SK-N-SH treated with all-trans-retinoic acid at 6 μM for 48 hours (cell line): ENCODE results near the gene ZCCHC7.

ENCODE experiments used
- ATAC-seq: fragments of 200-7000 bp; cut with Tn5 transposase; 3 replicates; pipeline ENCODE4 v1.9.1; 2020; ENCODE audit warnings: mild to moderate bottlenecking, moderate library complexity
- ARNTL ChIP-seq: fragments of 450-650 bp; formaldehyde crosslinking; IDR thresholded peaks from 2 replicates; pipeline ENCODE4 v1.5.0; 2020; ENCODE audit warnings: low read depth, mild to moderate bottlenecking, moderate library complexity, borderline replicate concordance
- BACH2 ChIP-seq: fragments of 250-450 bp; sonication (Bioruptor Pico); IDR thresholded peaks from 2 replicates; pipeline ENCODE4 v1.9.0; 2021; ENCODE audit warnings: mild to moderate bottlenecking, borderline replicate concordance
- CREB5 ChIP-seq: fragments of 250-450 bp; sonication (Bioruptor Pico); IDR thresholded peaks from 2 replicates; pipeline ENCODE4 v1.5.1; 2020; ENCODE audit warnings: low read depth, mild to moderate bottlenecking, moderate library complexity
- CSDC2 ChIP-seq: fragments of 250-450 bp; sonication (Bioruptor Pico); IDR thresholded peaks from 2 replicates; pipeline ENCODE4 v1.5.0; 2020; ENCODE audit warnings: mild to moderate bottlenecking, moderate library complexity
- CSRNP3 ChIP-seq: fragments of 250-450 bp; sonication (Bioruptor Pico); IDR thresholded peaks from 2 replicates; pipeline ENCODE4 v1.5.1; 2021; ENCODE audit warnings: mild to moderate bottlenecking, moderate library complexity
- ESRRG ChIP-seq: fragments of 250-450 bp; sonication (Bioruptor Pico); IDR thresholded peaks from 2 replicates; pipeline ENCODE4 v1.6.1; 2021; ENCODE audit warnings: mild to moderate bottlenecking
- GLIS3 ChIP-seq: fragments of 250-450 bp; sonication (Bioruptor Pico); IDR thresholded peaks from 2 replicates; pipeline ENCODE4 v1.5.0; 2020; ENCODE audit warnings: mild to moderate bottlenecking, moderate library complexity
- ISL1 ChIP-seq: fragments of 250-450 bp; sonication (Bioruptor Pico); IDR thresholded peaks from 2 replicates; pipeline ENCODE4 v2.1.2; 2022; ENCODE audit warnings: mild to moderate bottlenecking, moderate library complexity
- OSR1 ChIP-seq: fragments of 250-450 bp; sonication (Bioruptor Pico); IDR thresholded peaks from 2 replicates; pipeline ENCODE4 v1.8.0; 2022; ENCODE audit warnings: moderate library complexity, mild to moderate bottlenecking, inconsistent platforms
- PATZ1 ChIP-seq: fragments of 250-450 bp; sonication (Bioruptor Pico); IDR thresholded peaks from 2 replicates; pipeline ENCODE4 v1.8.0; 2020; ENCODE audit warnings: mild to moderate bottlenecking, moderate library complexity, borderline replicate concordance
- POU6F1 ChIP-seq: fragments of 250-450 bp; sonication (Bioruptor Pico); IDR thresholded peaks from 2 replicates; pipeline ENCODE4 v1.8.0; 2021; ENCODE audit warnings: low read depth, mild to moderate bottlenecking, moderate library complexity, borderline replicate concordance
- PPARA ChIP-seq: fragments of 250-450 bp; sonication (Bioruptor Pico); IDR thresholded peaks from 2 replicates; pipeline ENCODE4 v1.5.0; 2020; ENCODE audit warnings: mild to moderate bottlenecking, borderline replicate concordance
- RARB ChIP-seq: fragments of 250-450 bp; sonication (Bioruptor Pico); IDR thresholded peaks from 2 replicates; pipeline ENCODE4 v1.8.0; 2021; ENCODE audit warnings: mild to moderate bottlenecking, moderate library complexity
- SNAI2 ChIP-seq: fragments of 250-450 bp; sonication (Bioruptor Pico); IDR thresholded peaks from 2 replicates; pipeline ENCODE4 v1.5.0; 2020; ENCODE audit warnings: mild to moderate bottlenecking, moderate library complexity
- TCF4 ChIP-seq: fragments of 250-450 bp; sonication (Bioruptor Pico); IDR thresholded peaks from 2 replicates; pipeline ENCODE4 v1.8.0; 2021; ENCODE audit warnings: mild to moderate bottlenecking, moderate library complexity, borderline replicate concordance
- TSHZ2 ChIP-seq: fragments of 250-450 bp; sonication (Bioruptor Pico); IDR thresholded peaks from 2 replicates; pipeline ENCODE4 v1.5.0; 2020; ENCODE audit warnings: mild to moderate bottlenecking, moderate library complexity
- ZC3H10 ChIP-seq: fragments of 250-450 bp; sonication (Bioruptor Pico); IDR thresholded peaks from 2 replicates; pipeline ENCODE4 v1.5.1; 2021; ENCODE audit warnings: mild to moderate bottlenecking, moderate library complexity
- ZFP3 ChIP-seq: fragments of 250-450 bp; sonication (Bioruptor Pico); IDR thresholded peaks from 2 replicates; pipeline ENCODE4 v1.5.0; 2020; ENCODE audit warnings: mild to moderate bottlenecking, moderate library complexity
- ZFP30 ChIP-seq: fragments of 450-650 bp; formaldehyde crosslinking; IDR thresholded peaks from 2 replicates; pipeline ENCODE4 v1.5.0; 2022; ENCODE audit warnings: mild to moderate bottlenecking, moderate library complexity
- ZNF565 ChIP-seq: fragments of 450-650 bp; formaldehyde crosslinking; conservative IDR thresholded peaks from 2 replicates; pipeline ENCODE4 v1.5.0; 2020; ENCODE audit warnings: low read depth, mild to moderate bottlenecking, moderate library complexity
- ZNF70 ChIP-seq: fragments of 450-650 bp; formaldehyde crosslinking; IDR thresholded peaks from 2 replicates; pipeline ENCODE4 v1.5.0; 2020; ENCODE audit warnings: mild to moderate bottlenecking, moderate library complexity
- ZNF8 ChIP-seq: fragments of 450-650 bp; formaldehyde crosslinking; IDR thresholded peaks from 2 replicates; pipeline ENCODE4 v1.5.0; 2020; ENCODE audit warnings: mild to moderate bottlenecking, moderate library complexity

Gene ZCCHC7

GRCh38 chr9:37342493-37342892 lies 222.1 kb downstream of the ZCCHC7 start (continued):
- TF ChIP-seq ZFP30 (no peak), OSR1 (CRISPR knock-in tag) (no peak), ISL1 (CRISPR knock-in tag) (no peak), ZC3H10 (CRISPR knock-in tag) (no peak), RARB (CRISPR knock-in tag) (no peak), BACH2 (no peak), TCF4 (no peak), ESRRG (CRISPR knock-in tag) (no peak), ZNF70 (no peak), PPARA (CRISPR knock-in tag) (no peak)

GRCh38 chr9:37342895-37343294 lies 222.5 kb downstream of the ZCCHC7 start:
- no peak for TF ChIP-seq ARNTL (CRISPR knock-in tag)
- TF ChIP-seq PATZ1 (CRISPR knock-in tag): no peak
- no peak for TF ChIP-seq GLIS3 (CRISPR knock-in tag)
- TF ChIP-seq ZFP30: no peak
- TF ChIP-seq CSRNP3 (CRISPR knock-in tag): no peak
- TF ChIP-seq PPARA (CRISPR knock-in tag): no peak
- no peak for TF ChIP-seq POU6F1 (CRISPR knock-in tag)
- no peak for TF ChIP-seq ZFP3 (CRISPR knock-in tag)
- TF ChIP-seq TSHZ2: no peak
- no peak for TF ChIP-seq ZC3H10 (CRISPR knock-in tag)
- TF ChIP-seq TCF4: no peak
- TF ChIP-seq SNAI2: no peak
- no peak for TF ChIP-seq ESRRG (CRISPR knock-in tag)
- TF ChIP-seq ZNF565 (CRISPR knock-in tag): no peak
- TF ChIP-seq CREB5 (CRISPR knock-in tag): no peak
- no peak for TF ChIP-seq ZNF8 (CRISPR knock-in tag)
- TF ChIP-seq BACH2: no peak
- ATAC-seq: no peak

GRCh38 chr9:37343724-37344123 lies 223.3 kb downstream of the ZCCHC7 start:
- no peak for ATAC-seq
- no peak for TF ChIP-seq ARNTL (CRISPR knock-in tag)
- TF ChIP-seq RARB (CRISPR knock-in tag): no peak
- TF ChIP-seq TSHZ2: no peak
- TF ChIP-seq CREB5 (CRISPR knock-in tag): no peak
- no peak for TF ChIP-seq ESRRG (CRISPR knock-in tag)
- TF ChIP-seq ZNF8 (CRISPR knock-in tag): no peak
- TF ChIP-seq ZFP3 (CRISPR knock-in tag): no peak
- TF ChIP-seq ZC3H10 (CRISPR knock-in tag): no peak
- TF ChIP-seq ZFP30: no peak
- no peak for TF ChIP-seq CSDC2 (CRISPR knock-in tag)
- TF ChIP-seq TCF4: no peak
- no peak for TF ChIP-seq ZNF70
- no peak for TF ChIP-seq ISL1 (CRISPR knock-in tag)
- TF ChIP-seq PPARA (CRISPR knock-in tag): no peak
- TF ChIP-seq OSR1 (CRISPR knock-in tag): no peak
- no peak for TF ChIP-seq PATZ1 (CRISPR knock-in tag)
